Regular cardiac myocyte (primary cell): Measurements from ENCODE around the gene SLC2A3. TPM values are rescaled to one million over a fixed set of nuclear protein-coding genes. Genes with fewer than 3 reads are reported as not detected.

Source experiments
- total RNA-seq: library from RNA; depleted of rRNA; stranded (reverse); fragments of >200 nt; gene quantifications from 2 replicates; pipeline ENCODE4 v1.2.3, GENCODE V29; 2014

Gene SLC2A3
- 114 and 256 TPM in 2 replicates for total RNA-seq

DNA sequence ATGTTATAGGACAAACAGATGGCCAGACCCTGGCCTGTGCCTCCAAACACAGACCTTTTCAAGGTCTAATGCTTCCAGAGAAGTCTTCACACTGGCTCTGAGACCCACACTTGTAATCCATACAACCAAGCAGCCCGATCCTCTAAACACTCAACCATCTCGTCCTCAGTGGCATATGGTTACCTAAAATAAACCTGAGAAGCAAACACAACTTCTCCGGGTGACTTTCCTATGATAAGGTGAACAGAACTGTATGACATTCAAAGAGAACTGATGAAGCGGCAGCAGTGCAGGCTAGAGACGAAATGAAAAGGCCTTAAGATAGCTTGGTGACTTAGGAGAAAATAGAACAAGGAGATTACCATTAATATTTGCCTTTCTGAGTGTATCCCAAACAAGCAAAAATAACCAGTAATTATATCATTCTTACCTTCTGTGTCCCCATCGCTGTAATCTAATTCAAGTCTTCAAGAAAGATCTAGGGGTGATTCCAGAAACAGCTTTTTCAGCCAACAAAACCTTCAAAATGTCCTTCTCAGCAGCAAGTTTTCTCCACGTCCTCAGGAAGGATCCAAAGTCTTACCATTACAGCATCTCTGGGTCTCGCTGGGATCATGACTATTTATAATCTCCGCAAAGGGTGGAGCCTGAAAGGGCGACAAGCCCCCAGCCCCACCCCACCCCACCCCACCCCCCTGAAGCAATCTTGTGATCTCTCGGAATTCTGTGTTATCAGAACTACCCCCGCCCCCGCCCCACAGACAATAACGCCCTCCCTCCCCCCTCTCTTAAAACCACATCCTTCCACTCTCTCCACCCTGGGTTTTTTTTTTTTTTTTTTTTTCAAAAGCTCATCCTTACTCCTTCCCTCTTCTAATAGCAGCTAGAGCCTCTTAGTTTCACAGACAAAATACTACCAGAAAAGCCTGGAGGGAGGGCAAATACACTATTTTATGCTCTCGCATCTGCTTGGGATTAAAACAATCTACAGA lies at the start of gene SLC2A3:
TSS of gene SLC2A3 (minus strand) at position 598 of the 992 bp plus-strand sequence. CDS start at position 445, 153 bp downstream.

GRCh38 chr12:7872566-7873319 lies 63.2 kb downstream of the SLC2A3 start, which contains the start of gene SLC2A14:
SLC2A14 (minus strand) TSS chr12:7872915; CDS start chr12:7869880, 3,035 bp downstream.

Other genes starting within 250 kb of the SLC2A3 start
- not detected in 2 replicates for gene GDF3, start 240.4 kb downstream of the SLC2A3 start, total RNA-seq
- not detected in 2 replicates for gene DPPA3, start 224.8 kb downstream of the SLC2A3 start, total RNA-seq
- gene CLEC4C, start 188.8 kb downstream of the SLC2A3 start, total RNA-seq: not detected in 2 replicates
- not detected in 2 replicates for gene NANOGNB, start 171.0 kb downstream of the SLC2A3 start, total RNA-seq
- gene NANOG, start 146.8 kb downstream of the SLC2A3 start, total RNA-seq: not detected in 2 replicates
- gene SLC2A14, start 63.3 kb downstream of the SLC2A3 start, total RNA-seq: under 0.01 TPM in 2 replicates
- gene FOXJ2, start 96.5 kb upstream of the SLC2A3 start, total RNA-seq: 4.0 and 4.2 TPM in 2 replicates
- gene C3AR1, start 130.2 kb upstream of the SLC2A3 start, total RNA-seq: 0.56 and 0.58 TPM in 2 replicates
- 77.5 and 83.7 TPM in 2 replicates for gene NECAP1, start 146.1 kb upstream of the SLC2A3 start, total RNA-seq
- 0.85 TPM in 1 of 2 replicates, not detected in the other for gene CLEC4A, start 187.4 kb upstream of the SLC2A3 start, total RNA-seq
- gene ZNF705A, start 220.8 kb upstream of the SLC2A3 start, total RNA-seq: under 0.01 TPM in 1 of 2 replicates, not detected in the other